Upper lobe of left lung (tissue), 4 donors: ENCODE measurements around the gene PARD3B.

Experiments used
- CTCF ChIP-seq, 6 experiments: fragments of 450-650 bp in 4 of 6; fragments of 200-600 bp in 2 of 6; sonication (generic) in 2 of 6; IDR thresholded peaks; one replicate each; pipeline ENCODE4 v1.5.1; 2016 to 2019; ENCODE audit warnings: antibody characterized with exemption in 6 of 6
- POLR2AphosphoS5 ChIP-seq, 2 donors: sonication (generic); formaldehyde crosslinking; IDR thresholded peaks; one replicate each; pipeline ENCODE4 v1.5.1; 2017; ENCODE audit warnings: antibody characterized with exemption in 2 of 2

GRCh38 chr2:205161156-205161839 lies 616.0 kb downstream of the PARD3B start:
- TF ChIP-seq CTCF (IDR thresholded peaks at IDR 0.05) (no peak), POLR2AphosphoS5 (IDR thresholded peaks at IDR 0.05) (no peak)
